Heart left ventricle (tissue), 13 donors: Measurements from ENCODE around the gene DNAJC10.

Experiments used
- CTCF ChIP-seq, 12 donors: fragments of 200-600 bp; sonication (generic) in 4 of 12; IDR thresholded peaks; one replicate each; pipeline versions ENCODE4 v1.5.0 to v1.8.0; 2018 to 2022; ENCODE audit warnings: antibody characterized with exemption in 12 of 12, mild to moderate bottlenecking in 5 of 12
- POLR2A ChIP-seq, 2 donors: fragments of 450-650 bp; IDR thresholded peaks; one replicate each; pipeline ENCODE4 v1.6.1; 2017; ENCODE audit warnings: antibody characterized with exemption in 2 of 2, mild to moderate bottlenecking in 2 of 2, moderate library complexity in 2 of 2
- donor health status: ischemic (EF 13 %, LVEDD 7.1; RV severe dilation, severe dysfunction).
- donor health status: DM: no; HTN: yes; CAD: no.
- donor health status: DM: no; HTN: no; CAD: no.
- donor health status: ischemic (EF 25% LVEDD 6.9; RV normal size, moderate dysfunction).
- donor health status: ischemic (EF 25% LVEDD 5.7; RV mildly dilated, moderate dysfunction).
- donor health status: ischemic (EF 35%, LVEDD 5.7; RV mildly dilated, moderate dysfunction).
- donor health status: nonischemic (EF 11% LVEDD 7.7; RV severe dilation, severe dysfunction).
- donor health status: DM: yes; HTN: yes; CAD: no.
- donor health status: PGD.
- donor health status: ischemic (EF 29% LVEDD 5.4; RV normal size, mild dysfunction).
- donor health status: nonischemic (EF 23%, LVEDD 6.1; RV moderate dilation, normal function).

- no peak for TF ChIP-seq CTCF (IDR thresholded peaks at IDR 0.05)
- no peak for TF ChIP-seq POLR2A (IDR thresholded peaks at IDR 0.05)
Observed at GRCh38 chr2:182779323-182779722, 63.3 kb downstream of the DNAJC10 start.
